HG03159 (cell line): ENCODE results near the gene TBX20.
"Not testable (repeated sequence)": the region's sequence is repeated elsewhere in the genome, so short reads cannot be mapped to it uniquely, and the experiment has no call there.

Source experiments
- ATAC-seq: cut with Tn5 transposase; IDR thresholded peaks from one replicate; pipeline ENCODE4 v1.9.1; 2021; ENCODE audit warnings: mild to moderate bottlenecking, moderate library complexity; ENCODE audit not compliant: unreplicated experiment

The TBX20 gene

GRCh38 chr7:35222445-35222844 lies 31.5 kb downstream of the TBX20 start:
- ATAC-seq, result not testable (repeated sequence)

- ATAC-seq, result not testable (repeated sequence)
Measured at GRCh38 chr7:35220176-35220575, 33.7 kb downstream of the TBX20 start.

DNA sequence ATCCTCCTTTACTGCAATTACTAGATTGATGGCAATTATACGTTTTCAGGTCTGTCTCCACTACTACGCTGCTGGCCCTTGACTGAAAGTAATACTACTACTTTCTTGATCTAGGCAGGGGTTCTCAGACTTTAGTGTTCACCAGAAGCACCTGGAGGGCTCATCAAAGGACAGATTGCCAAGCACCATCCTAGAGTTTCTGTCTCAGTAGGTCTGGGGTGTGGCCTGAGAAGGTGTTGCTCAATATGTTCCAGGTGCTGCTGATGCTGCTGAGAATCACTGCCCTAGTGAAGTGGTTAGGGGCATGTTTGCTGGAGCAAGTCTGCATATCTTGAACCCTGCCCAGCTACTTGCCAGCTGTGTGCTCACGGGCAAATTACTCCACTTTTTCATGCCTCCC lies 37.9 kb downstream of the TBX20 start:
- ATAC-seq, result not testable (repeated sequence)

GRCh38 chr7:35215063-35215462 lies 38.8 kb downstream of the TBX20 start:
- not testable (repeated sequence) for ATAC-seq

DNA sequence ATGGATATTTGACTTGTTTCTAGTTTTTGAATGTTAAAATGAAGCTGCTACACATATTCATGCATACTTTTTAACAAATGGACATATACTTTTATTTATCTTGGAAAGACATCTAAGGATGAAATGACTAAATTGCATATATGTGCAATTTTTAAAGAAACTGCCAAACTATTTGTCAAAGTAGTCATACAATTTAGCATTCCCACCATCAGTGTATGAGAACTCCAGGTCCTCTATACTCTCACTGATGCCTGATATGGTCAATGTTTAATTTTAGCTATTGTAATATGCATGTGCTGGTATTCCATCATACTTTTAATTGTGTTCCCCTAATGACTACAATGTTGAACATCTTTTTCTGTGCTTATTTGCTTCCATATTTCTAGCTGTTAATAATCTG lies 47.0 kb downstream of the TBX20 start:
- not testable (repeated sequence) for ATAC-seq

DNA sequence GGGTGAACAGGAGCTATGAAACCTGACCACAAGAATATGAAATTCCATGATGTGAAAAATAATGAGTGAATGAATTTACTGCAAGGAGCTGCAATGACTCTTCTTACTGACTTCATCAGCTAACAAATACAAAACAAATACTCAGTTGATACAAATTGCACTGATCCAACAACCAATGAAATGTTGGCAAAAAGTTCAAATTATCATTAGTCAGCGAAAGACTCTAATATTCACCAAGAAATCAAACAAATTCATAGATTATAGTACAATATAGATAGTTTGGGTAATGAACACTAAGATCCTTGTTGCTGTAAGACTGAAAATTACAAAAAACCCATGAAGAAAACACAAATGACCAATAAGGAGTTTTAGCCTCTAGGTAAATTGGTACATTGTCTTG lies 49.0 kb downstream of the TBX20 start:
- not testable (repeated sequence) for ATAC-seq

DNA sequence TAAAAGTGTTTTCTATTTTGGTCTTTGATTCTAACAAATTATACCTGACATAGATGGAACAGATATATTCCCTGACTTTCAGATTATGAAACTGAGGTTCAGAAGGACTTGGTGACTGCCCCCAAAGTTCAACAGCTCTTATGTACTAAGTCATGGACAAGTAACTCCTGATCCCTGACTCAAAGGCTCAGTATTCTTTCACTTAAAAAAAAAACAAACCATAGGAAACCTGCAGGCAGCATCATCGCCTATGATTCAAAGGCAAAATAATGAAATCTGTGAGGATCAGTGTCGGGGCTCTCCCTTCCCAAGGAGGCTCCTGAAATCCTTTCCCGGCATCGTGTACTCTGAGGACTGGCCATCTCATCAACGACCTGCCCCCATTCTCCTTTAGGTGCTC lies 49.9 kb downstream of the TBX20 start:
- ATAC-seq, result not testable (repeated sequence)

DNA sequence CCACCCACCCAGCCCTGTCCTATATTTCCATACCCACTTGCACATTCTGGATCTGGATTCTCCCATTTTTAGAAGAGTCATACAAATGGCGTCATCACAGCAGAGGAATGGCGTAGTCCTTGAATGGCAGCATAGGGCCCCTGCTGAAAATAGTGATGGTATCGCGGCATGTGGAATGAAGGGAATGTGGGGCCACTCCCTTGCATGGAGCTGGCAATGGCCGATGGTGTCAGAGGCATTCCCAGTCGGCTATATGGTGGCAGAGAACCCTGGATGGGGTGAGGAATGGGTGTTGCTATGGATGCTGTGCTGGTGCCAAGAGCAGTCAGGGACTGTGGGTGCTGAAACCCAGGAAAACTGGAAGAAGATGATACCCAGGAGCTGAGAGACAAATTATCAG lies 51.5 kb downstream of the TBX20 start:
- ATAC-seq, result not testable (repeated sequence)

DNA sequence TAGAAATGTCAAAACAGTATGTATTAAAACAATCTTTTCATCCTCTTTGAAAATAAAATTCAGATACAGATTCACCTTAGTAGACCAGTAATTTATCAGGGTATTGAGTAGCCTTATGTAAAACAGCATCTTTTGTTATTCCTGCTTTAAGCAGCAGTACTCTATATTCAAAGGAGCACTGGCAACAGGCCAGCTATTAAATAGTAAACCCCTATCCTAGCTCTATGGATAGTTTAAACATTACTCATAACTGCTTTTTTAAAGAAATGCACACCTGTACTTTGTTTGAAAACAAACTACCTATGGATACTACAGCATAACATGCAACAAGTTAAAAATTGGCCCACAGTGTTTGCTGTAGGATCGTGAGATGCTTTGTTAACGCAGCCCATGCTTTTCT lies 53.7 kb downstream of the TBX20 start:
- ATAC-seq, result not testable (repeated sequence)

DNA sequence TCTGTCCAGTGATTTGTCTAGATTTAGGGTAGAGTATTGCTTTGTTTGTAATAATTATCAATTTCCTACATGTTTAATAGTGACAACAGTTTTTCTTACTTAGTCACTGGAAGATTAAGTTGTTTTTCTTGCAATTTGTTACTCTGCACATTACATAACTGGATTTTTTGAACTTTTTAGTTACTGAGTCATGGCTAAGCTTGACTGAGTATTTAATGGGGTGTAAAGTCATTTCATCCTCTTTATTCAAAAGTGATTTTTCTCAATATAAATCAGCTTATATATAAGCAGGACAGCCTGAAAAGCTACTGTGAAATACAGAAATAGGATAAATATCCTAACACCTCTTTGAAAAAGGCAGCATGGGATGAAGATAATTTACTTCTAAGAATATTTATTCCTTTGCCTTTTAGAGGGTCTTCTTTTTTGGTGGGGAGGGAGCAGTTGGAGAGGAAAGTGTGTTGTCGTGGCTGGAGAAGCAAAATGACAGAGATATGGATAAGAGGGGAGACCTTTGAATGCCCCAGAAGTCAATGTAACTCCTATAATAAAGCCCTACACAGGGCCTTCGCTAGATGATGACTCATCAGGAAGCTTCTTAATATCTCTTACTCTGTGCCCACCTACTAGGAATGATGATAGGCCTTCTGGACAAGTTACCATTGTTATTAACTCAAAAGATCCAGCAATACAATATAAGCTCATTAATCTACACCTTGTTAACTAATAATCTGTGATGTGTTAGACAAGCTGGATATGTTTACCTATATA lies 55.3 kb downstream of the TBX20 start:
- not testable (repeated sequence) for ATAC-seq

- not testable (repeated sequence) for ATAC-seq
Measured at GRCh38 chr7:35191571-35191970, 62.3 kb downstream of the TBX20 start.

GRCh38 chr7:35190146-35190773 lies 63.6 kb downstream of the TBX20 start:
- not testable (repeated sequence) for ATAC-seq

GRCh38 chr7:35186751-35187150 lies 67.1 kb downstream of the TBX20 start:
- ATAC-seq, result not testable (repeated sequence)

DNA sequence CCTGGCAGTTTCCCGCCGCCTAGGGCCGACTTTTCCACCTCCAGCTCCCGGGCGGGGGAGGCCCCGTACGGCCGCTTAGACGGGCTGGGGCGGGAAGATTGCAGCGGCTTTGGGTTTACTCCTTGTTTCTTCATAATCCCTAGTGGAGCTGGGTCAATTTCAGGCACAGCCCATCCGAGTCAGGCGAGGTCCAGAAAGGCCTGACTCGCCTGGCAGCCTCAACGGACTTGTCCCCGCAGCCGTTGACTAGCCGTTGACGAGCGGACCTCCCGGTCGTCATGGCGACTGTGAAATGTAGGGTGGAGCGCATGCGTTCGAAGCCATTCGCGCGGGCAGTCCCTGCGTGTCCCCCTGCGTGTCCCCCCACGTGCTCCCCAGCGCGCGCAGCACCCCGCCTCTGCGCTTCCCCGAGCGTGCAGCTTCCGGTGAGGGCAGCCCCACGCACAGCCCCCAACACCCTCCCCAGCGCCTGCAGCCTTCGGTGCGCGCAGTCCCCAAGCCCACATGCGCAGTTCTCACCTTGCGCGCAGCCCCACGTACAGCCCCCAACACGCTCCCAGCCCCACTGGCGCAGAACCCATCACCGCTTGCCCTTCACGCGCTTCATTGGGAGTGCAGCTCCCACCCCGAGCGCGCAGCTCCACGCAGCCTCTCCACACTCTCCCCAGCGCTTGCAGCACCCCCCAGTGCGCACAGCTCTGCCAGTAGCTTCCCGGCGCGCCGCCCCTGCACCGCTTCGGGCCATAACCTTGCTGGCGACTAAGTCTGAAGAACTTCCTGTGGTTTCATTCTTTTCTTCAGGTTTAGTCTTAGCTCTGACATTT lies 67.8 kb downstream of the TBX20 start:
- no peak for ATAC-seq

GRCh38 chr7:35185578-35185907 lies 68.4 kb downstream of the TBX20 start:
- ATAC-seq, result not testable (repeated sequence)

- ATAC-seq, result not testable (repeated sequence)
Measured at GRCh38 chr7:35184961-35185360, 68.9 kb downstream of the TBX20 start.

DNA sequence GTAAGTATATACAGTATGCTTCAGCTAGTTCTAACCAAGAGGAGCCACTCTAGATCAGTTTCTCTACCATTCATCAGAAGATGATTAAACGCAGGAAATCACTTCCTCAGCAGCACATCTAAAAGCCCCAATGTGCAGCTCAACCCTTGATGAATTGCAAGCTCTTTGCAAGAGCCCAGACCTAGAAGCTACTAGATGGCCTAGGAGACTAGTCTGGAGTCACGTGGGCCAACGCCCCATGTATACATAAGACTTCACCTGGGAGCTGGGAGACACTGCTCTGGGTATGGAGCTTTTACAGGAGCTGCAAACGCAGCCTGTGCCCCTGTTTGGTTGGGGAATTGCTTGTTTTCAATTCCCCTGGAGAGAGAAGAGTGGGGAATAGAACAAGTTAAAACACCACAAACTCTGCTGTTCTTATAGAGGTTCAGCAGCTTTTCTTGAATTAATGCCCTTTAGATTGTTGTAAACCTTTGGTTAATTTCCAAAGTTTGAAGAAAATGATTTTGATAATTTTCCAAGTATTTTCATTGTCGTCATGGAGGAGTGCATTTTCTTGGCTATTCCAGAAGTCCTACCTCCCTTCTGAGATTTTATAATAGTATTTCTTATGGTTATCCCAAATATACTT lies 69.9 kb downstream of the TBX20 start:
- not testable (repeated sequence) for ATAC-seq

- ATAC-seq, result not testable (repeated sequence)
Measured at GRCh38 chr7:35180665-35181064, 73.2 kb downstream of the TBX20 start.

GRCh38 chr7:35173176-35173575 lies 80.7 kb downstream of the TBX20 start:
- not testable (repeated sequence) for ATAC-seq

DNA sequence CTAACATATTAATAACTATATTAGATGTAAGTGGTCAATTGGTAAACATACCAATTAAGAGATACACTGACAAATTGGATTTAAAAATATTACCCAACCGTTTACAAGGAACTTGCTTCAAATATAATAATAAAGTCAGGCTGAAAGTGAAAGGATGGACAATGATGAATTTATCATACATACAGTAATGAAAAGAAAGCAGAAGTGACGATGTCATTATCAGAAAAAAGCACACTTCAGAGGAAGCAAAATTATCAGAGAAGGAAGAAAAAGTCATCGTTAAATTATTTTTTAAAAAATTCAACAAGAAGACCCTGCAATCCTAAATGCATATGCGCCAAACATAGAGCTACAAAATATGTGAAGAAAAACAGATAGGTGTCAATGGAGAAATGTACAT lies 81.8 kb downstream of the TBX20 start:
- ATAC-seq, result not testable (repeated sequence)

DNA sequence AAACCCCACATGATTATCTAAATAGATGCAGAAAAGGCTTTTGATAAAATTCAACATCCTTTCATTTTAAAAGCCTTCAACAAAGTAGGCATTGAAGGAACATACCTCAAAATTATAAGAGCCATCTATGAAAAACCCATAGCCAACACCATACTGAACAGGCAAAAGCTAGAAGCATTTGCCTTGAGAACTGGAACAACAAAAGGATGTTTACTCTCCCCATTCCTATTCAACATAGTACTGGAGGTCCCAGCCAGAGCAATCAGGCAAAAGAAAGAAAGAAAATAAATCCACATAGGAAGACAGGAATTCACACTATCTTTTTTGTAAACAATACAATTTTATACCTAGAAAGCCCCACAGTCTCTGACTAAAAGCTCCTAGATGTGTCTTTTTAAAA lies 86.2 kb downstream of the TBX20 start:
- not testable (repeated sequence) for ATAC-seq
